SK-N-SH (cell line): ENCODE measurements around the gene UBE2D4. TPM values are rescaled to one million over a fixed set of nuclear protein-coding genes. Genes with fewer than 3 reads are reported as not detected.

Experiments
- CTCF ChIA-PET: fragments of 300-600, 350-600 bp; formaldehyde crosslinking; extraction: SDS; loops from one replicate; lab custom pipeline; 2021; lab: Yijun Ruan, JAX
- POLR2A ChIA-PET: fragments of 350-600 bp; sonication (Branson Sonifier 250); formaldehyde crosslinking; extraction: SDS; loops from one replicate; lab custom pipeline; 2020; ENCODE audit warnings: antibody characterized with exemption, inconsistent platforms; lab: Yijun Ruan, JAX
- DNase-seq: peaks from one replicate; pipeline ENCODE4 v3.0.0; 2012
- H2AFZ ChIP-seq: fragments of 200-600 bp; sonication (generic); 2 replicates; pipeline ENCODE4 v1.8.1; 2016; ENCODE audit warnings: antibody characterized with exemption, mild to moderate bottlenecking, low read depth
- H3F3A ChIP-seq: fragments of 200-600 bp; sonication (generic); replicated peaks from 2 replicates; pipeline ENCODE3; 2016; ENCODE audit warnings: antibody characterized with exemption, mild to moderate bottlenecking; ENCODE audit not compliant: insufficient read depth
- H3K27ac ChIP-seq, 2 experiments: fragments of 200-500 bp in 1 of 2; fragments of 200-600 bp in 1 of 2; sonication (Bioruptor generic) in 1 of 2; sonication (generic), shearing (Covaris generic) in 1 of 2; 2 replicates each; pipeline versions ENCODE4 v1.5.1 to v1.6.1; 2014 to 2016; ENCODE audit warnings: low read depth in 2 of 2, inconsistent platforms in 1 of 2, low read length in 1 of 2, mild to moderate bottlenecking in 1 of 2, mixed read lengths in 1 of 2
- H3K27me3 ChIP-seq: fragments of 200-600 bp; sonication (generic), shearing (Covaris generic); 2 replicates; pipeline ENCODE4 v1.6.1; 2016; ENCODE audit warnings: mixed run types; ENCODE audit not compliant: insufficient read depth
- H3K36me3 ChIP-seq, 2 experiments: fragments of 200-500 bp in 1 of 2; fragments of 200-600 bp in 1 of 2; sonication (Bioruptor generic) in 1 of 2; sonication (generic) in 1 of 2; replicated peaks in 1 of 2; 2 replicates each; pipeline versions ENCODE3 to v1.5.1; 2014 to 2016; ENCODE audit warnings: low read length in 1 of 2, mild to moderate bottlenecking in 1 of 2; ENCODE audit not compliant: insufficient read depth in 2 of 2, control insufficient read depth in 1 of 2
- H3K4me1 ChIP-seq, 2 experiments: fragments of 200-500 bp in 1 of 2; fragments of 200-600 bp in 1 of 2; sonication (Bioruptor generic) in 1 of 2; sonication (generic), shearing (Covaris generic) in 1 of 2; 2 replicates each; pipeline versions ENCODE4 v1.5.1 to v1.6.1; 2014 to 2016; ENCODE audit warnings: low read depth in 1 of 2, low read length in 1 of 2, mixed run types in 1 of 2; ENCODE audit not compliant: insufficient read depth in 2 of 2, control insufficient read depth in 1 of 2
- H3K4me2 ChIP-seq: fragments of 200-600 bp; sonication (generic), shearing (Covaris generic); 2 replicates; pipeline ENCODE4 v1.6.1; 2017; ENCODE audit warnings: mixed run types
- H3K4me3 ChIP-seq, 2 experiments: fragments of 200-500 bp in 1 of 2; fragments of 200-600 bp in 1 of 2; sonication (Bioruptor generic) in 1 of 2; sonication (generic), shearing (Covaris generic) in 1 of 2; 2 replicates each; pipeline versions ENCODE4 v1.5.1 to v1.8.1; 2014 to 2016; ENCODE audit warnings: low read depth in 2 of 2, inconsistent platforms in 1 of 2, low read length in 1 of 2, mild to moderate bottlenecking in 1 of 2, mixed read lengths in 1 of 2, moderate library complexity in 1 of 2
- H3K79me2 ChIP-seq: fragments of 200-600 bp; sonication (generic); 2 replicates; pipeline ENCODE4 v1.8.1; 2017; ENCODE audit warnings: mild to moderate bottlenecking; ENCODE audit not compliant: insufficient read depth
- H3K9ac ChIP-seq: fragments of 200-600 bp; sonication (generic); 2 replicates; pipeline ENCODE4 v1.6.1; 2017; ENCODE audit warnings: mixed run types
- H3K9me2 ChIP-seq: fragments of 200-600 bp; sonication (generic); 2 replicates; pipeline ENCODE4 v1.6.1; 2017; ENCODE audit warnings: mixed run types
- H3K9me3 ChIP-seq: fragments of 200-600 bp; sonication (generic); 2 replicates; pipeline ENCODE4 v1.6.1; 2017; ENCODE audit warnings: mixed run types, mild to moderate bottlenecking, moderate library complexity
- H4K20me1 ChIP-seq: fragments of 200-600 bp; sonication (generic); 2 replicates; pipeline ENCODE4 v1.6.1; 2017; ENCODE audit warnings: mild to moderate bottlenecking, mixed run types; ENCODE audit not compliant: insufficient read depth
- ELF1 ChIP-seq: IDR thresholded peaks from 2 replicates; pipeline ENCODE4 v1.4.0; 2012
- EP300 ChIP-seq, 2 experiments: IDR thresholded peaks; 2 replicates each; pipeline versions ENCODE4 v1.4.0 to v1.6.1; 2012; ENCODE audit warnings: borderline replicate concordance in 1 of 2, low read depth in 1 of 2, low read length in 1 of 2
- EZH2phosphoT487 ChIP-seq: fragments of 200-600 bp; sonication (generic); IDR thresholded peaks from 2 replicates; pipeline ENCODE4 v1.6.1; 2017; ENCODE audit warnings: low read depth, mixed run types, mild to moderate bottlenecking, antibody characterized with exemption, moderate library complexity, borderline replicate concordance
- FOSL2 ChIP-seq: IDR thresholded peaks from 2 replicates; pipeline ENCODE4 v1.4.0; 2012; ENCODE audit warnings: low read depth, mild to moderate bottlenecking, moderate library complexity, borderline replicate concordance
- FOXM1 ChIP-seq: IDR thresholded peaks from 2 replicates; pipeline ENCODE4 v1.4.0; 2012; ENCODE audit warnings: low read depth, mild to moderate bottlenecking
- NFIC ChIP-seq: IDR thresholded peaks from 2 replicates; pipeline ENCODE4 v1.4.0; 2012; ENCODE audit warnings: borderline replicate concordance
- NRF1 ChIP-seq: IDR thresholded peaks from 2 replicates; pipeline ENCODE4 v1.6.1; 2012; ENCODE audit warnings: low read depth, mild to moderate bottlenecking, low read length
- RXRA ChIP-seq: IDR thresholded peaks from 2 replicates; pipeline ENCODE4 v1.4.0; 2012; ENCODE audit warnings: low read depth, mild to moderate bottlenecking, borderline replicate concordance
- SMC3 ChIP-seq: IDR thresholded peaks from 2 replicates; pipeline ENCODE4 v1.6.1; 2012; ENCODE audit warnings: low read depth, low read length, improper control_type of control experiment
- WGBS: methylation state at CpG from one replicate; pipeline ENCODE4 v1.1.6; 2017; ENCODE audit warnings: low lambda C conversion rate; 5-methylcytosine and 5-hydroxymethylcytosine counted together
- polyA plus RNA-seq, 3 experiments: library from polyadenylated mRNA; depleted of rRNA; stranded (reverse); fragments of >200 nt; gene quantifications; 2 replicates each; pipeline ENCODE4 v1.2.3, GENCODE V29; 2012
- TF ChIP-seq, protein P1 (sequence below): fragments of 200-600 bp; sonication (generic); IDR thresholded peaks from 2 replicates; pipeline ENCODE4 v1.6.1; 2017; ENCODE audit warnings: antibody characterized with exemption, mild to moderate bottlenecking, moderate library complexity
- TF ChIP-seq, protein P2 (sequence below): IDR thresholded peaks from 2 replicates; pipeline ENCODE4; 2012

UBE2D4 gene
- polyA plus RNA-seq, 1 of the 3 experiments (the other 2 are of a cell fraction) = 22.8 TPM

DNA sequence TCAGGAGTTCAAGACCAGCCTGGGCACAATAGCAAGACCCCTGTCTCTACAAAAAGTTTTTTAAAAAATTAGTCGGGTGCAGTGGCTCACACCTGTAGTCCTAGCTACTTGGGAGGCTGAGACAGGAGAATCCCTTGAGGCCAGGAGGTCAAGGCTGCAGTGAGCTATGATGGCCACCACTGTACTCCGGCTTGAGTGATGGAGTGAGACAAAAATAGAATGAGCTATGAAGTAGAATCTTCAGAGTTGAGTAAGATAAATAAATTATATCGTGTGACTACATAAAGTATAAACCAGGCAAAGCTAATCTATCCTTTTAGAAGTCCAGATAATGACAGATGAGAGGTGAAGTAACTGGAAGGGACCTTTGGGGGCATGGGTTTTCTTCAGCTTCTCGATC is 41.6 kb upstream of the UBE2D4 start:
- 94% methylated on average over 4 of the region's 4 CpGs for WGBS

DNA sequence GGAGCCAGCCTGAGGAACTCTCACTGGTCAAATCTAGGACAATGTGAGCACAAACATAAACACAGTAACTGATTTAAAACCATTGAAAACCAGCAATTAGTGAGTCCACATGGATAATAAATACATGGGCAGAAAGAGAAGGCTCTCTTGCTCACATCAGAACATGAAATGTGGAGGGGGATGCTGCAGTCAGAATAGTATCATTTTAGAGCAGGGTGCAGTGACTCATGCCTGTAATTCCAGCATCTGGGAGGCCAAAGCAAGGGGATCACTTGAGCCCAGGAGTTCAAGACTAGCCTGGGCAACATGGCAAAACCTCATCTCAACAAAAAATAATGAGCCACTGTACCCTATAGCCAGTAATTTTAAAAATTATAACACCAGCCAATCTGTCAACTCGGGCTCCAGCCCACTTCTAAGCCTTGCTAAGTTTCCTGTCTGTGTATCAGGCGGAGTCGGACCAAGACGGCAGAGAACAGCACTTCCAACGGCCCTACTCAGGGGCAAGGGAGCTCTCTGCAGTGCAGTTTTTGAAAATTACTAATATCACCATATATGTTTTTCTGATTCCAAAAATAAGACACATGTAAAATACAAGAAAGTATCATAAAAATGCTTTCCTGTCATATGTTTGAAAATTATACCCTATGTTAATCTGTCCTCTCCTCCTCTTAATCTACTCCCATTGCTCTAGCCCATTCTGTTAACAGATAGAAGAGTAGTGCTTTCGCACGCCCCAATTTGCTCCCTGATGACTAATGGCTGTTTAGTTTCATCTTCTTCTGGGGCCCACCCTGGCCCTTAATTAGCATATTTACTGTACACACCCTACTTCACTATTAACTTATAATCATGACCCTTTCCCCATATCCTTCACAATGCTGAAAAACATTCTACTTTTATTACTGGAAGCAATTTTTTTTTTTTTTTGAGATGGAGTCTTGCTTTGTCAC is 37.0 kb upstream of the UBE2D4 start:
- Histone ChIP-seq H4K20me1 (peaks cover 33% of the 10 kb centered on the region), H3K27me3 (no peaks in the 10 kb centered on the region), H3K27ac (no peak overlapping the region), H3F3A (peaks cover 5% of the 10 kb centered on the region), H3K36me3 (peaks cover 15 to 21% of the 10 kb centered on the region in 2 experiments), H3K4me2 (no peak overlapping the region), H3K4me1 (peaks cover 0 to 3% of the 10 kb centered on the region in 2 experiments; a peak in 1 of 4 replicates), H3K9me2 (no peaks in the 10 kb centered on the region)
- POLR2A ChIA-PET = no interaction called here
- no peak for DNase-seq
- no peak for TF ChIP-seq EP300 (IDR thresholded peaks at IDR 0.05; ENCODE audit: borderline replicate concordance in 1 of 2, low read depth in 1 of 2, low read length in 1 of 2)
- 0 out of 2 replicates have a peak, but pooled peaks have one; percentile 19 for TF ChIP-seq FOSL2
- TF ChIP-seq, all 33 proteins: peak for 1
- H3K9ac ChIP-seq = no peak overlapping the region
- no peak overlapping the region for H3K4me3 ChIP-seq
- no peak overlapping the region for H2AFZ ChIP-seq
- no peaks in the 10 kb centered on the region for H3K9me3 ChIP-seq
- CTCF ChIA-PET = no interaction called here
- peaks cover 85% of the 10 kb centered on the region for H3K79me2 ChIP-seq
- WGBS = 94% methylated on average over 7 of the region's 7 CpGs

More for the DNA sequence above, 41.6 kb upstream of the UBE2D4 start:
- ChIA-PET POLR2A (interaction anchor here (0.7 kb wide), 1 partner anchor 42 kb away, joined by 3 read pairs; the partner anchor contains the start of gene UBE2D4), CTCF (interaction anchor here (0.7 to 1.6 kb wide), 4 partner anchors 15 to 136 kb away, joined by 3 to 8 read pairs (median 4); partner anchors contain the start of gene MRPS24)
- Histone ChIP-seq H3K9me2 (no peaks in the 10 kb centered on the region), H3K4me3 (no peak overlapping the region), H3K9me3 (no peaks in the 10 kb centered on the region), H3K27me3 (no peaks in the 10 kb centered on the region), H3K4me2 (no peak overlapping the region), H4K20me1 (peaks cover 11% of the 10 kb centered on the region), H3K4me1 (peaks cover 3 to 5% of the 10 kb centered on the region in 2 experiments; a peak in 2 of 4 replicates), H3K79me2 (peaks cover 38% of the 10 kb centered on the region), H3K9ac (no peak overlapping the region), H2AFZ (no peak overlapping the region), H3K36me3 (peaks cover 37 to 39% of the 10 kb centered on the region in 2 experiments), H3F3A (peaks cover 8% of the 10 kb centered on the region), H3K27ac (no peak overlapping the region)
- DNase-seq = no peak
- no peak for TF ChIP-seq FOSL2
- no peak for TF ChIP-seq NFIC
- TF ChIP-seq SMC3 = no peak
- TF ChIP-seq RXRA = no peak
- TF ChIP-seq FOXM1 = no peak
- TF ChIP-seq EP300 (IDR thresholded peaks at IDR 0.05; ENCODE audit: borderline replicate concordance in 1 of 2, low read depth in 1 of 2, low read length in 1 of 2) = no peak
- TF ChIP-seq ELF1 = no peak
- TF ChIP-seq, protein P1, sequence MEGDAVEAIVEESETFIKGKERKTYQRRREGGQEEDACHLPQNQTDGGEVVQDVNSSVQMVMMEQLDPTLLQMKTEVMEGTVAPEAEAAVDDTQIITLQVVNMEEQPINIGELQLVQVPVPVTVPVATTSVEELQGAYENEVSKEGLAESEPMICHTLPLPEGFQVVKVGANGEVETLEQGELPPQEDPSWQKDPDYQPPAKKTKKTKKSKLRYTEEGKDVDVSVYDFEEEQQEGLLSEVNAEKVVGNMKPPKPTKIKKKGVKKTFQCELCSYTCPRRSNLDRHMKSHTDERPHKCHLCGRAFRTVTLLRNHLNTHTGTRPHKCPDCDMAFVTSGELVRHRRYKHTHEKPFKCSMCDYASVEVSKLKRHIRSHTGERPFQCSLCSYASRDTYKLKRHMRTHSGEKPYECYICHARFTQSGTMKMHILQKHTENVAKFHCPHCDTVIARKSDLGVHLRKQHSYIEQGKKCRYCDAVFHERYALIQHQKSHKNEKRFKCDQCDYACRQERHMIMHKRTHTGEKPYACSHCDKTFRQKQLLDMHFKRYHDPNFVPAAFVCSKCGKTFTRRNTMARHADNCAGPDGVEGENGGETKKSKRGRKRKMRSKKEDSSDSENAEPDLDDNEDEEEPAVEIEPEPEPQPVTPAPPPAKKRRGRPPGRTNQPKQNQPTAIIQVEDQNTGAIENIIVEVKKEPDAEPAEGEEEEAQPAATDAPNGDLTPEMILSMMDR = no peak
- no peak for TF ChIP-seq NRF1
- no peak for TF ChIP-seq EZH2phosphoT487
- TF ChIP-seq, protein P2, sequence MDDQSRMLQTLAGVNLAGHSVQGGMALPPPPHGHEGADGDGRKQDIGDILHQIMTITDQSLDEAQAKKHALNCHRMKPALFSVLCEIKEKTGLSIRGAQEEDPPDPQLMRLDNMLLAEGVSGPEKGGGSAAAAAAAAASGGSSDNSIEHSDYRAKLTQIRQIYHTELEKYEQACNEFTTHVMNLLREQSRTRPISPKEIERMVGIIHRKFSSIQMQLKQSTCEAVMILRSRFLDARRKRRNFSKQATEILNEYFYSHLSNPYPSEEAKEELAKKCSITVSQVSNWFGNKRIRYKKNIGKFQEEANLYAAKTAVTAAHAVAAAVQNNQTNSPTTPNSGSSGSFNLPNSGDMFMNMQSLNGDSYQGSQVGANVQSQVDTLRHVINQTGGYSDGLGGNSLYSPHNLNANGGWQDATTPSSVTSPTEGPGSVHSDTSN = no peak
